ENCODE results near the gene DMRT2.

Gene DMRT2

DNA sequence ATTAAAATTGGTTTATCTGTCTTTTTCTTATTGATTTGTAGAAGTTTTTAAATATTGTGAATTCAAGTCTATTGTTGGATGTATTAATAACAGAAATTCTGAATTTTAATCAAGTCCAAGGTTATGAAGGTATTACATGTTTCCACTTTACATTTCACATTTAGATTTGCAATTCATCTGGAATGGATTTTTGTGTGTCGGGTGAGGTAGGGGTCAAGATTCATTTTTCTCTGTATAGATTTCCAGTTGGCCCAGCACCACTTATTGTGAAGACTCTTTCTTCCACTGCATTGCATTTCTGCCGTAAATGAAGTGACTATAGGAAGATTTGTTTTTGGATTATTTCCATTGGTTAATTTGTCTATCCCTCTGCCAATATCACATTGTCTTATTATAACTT, 35.5 kb upstream of the DMRT2 start:
- TF ChIP-seq EZH2phosphoT487 (IDR thresholded peaks at IDR 0.05; ENCODE audit: borderline replicate concordance, low read length): no peak
- TF ChIP-seq, protein P1, sequence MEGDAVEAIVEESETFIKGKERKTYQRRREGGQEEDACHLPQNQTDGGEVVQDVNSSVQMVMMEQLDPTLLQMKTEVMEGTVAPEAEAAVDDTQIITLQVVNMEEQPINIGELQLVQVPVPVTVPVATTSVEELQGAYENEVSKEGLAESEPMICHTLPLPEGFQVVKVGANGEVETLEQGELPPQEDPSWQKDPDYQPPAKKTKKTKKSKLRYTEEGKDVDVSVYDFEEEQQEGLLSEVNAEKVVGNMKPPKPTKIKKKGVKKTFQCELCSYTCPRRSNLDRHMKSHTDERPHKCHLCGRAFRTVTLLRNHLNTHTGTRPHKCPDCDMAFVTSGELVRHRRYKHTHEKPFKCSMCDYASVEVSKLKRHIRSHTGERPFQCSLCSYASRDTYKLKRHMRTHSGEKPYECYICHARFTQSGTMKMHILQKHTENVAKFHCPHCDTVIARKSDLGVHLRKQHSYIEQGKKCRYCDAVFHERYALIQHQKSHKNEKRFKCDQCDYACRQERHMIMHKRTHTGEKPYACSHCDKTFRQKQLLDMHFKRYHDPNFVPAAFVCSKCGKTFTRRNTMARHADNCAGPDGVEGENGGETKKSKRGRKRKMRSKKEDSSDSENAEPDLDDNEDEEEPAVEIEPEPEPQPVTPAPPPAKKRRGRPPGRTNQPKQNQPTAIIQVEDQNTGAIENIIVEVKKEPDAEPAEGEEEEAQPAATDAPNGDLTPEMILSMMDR (IDR thresholded peaks at IDR 0.05; ENCODE audit: low read depth, low read length, poor library complexity, severe bottlenecking): no peak

DNA sequence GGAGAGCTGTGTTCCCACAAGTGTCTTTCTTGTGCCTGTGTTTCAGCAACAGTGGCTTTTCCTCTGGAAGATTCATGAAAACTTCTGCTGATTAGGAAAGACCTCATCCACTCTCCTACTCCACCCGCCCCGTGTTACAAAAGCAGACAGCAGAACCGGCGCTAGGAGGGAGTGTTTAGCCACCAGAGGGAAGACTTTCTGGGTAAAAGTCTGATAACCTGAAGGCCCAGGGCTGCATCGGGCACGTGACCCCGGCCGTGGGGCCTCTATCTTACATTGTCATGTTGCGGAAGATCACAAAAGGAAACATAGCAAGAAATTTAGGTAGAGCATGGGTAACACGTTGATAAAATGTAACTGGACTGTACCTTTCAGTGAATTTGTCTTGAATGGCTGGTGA, 32.0 kb upstream of the DMRT2 start:
- H3K9me3 ChIP-seq (ENCODE audit: control insufficient read depth, insufficient read depth, low read length): no peaks in the 10 kb centered on the region
- no peaks in the 10 kb centered on the region for H3F3A ChIP-seq (ENCODE audit: control insufficient read depth, insufficient read depth)
- H3K4me2 ChIP-seq (ENCODE audit: low read length): no peak overlapping the region
- no peaks in the 10 kb centered on the region for H3K79me2 ChIP-seq (ENCODE audit: control insufficient read depth, low read length)
- H3K9me2 ChIP-seq (replicated peaks; ENCODE audit: control insufficient read depth, low read length): no peaks in the 10 kb centered on the region
- H3K4me1 ChIP-seq (ENCODE audit: control insufficient read depth, low read length): no peaks in the 10 kb centered on the region
- H3K36me3 ChIP-seq (ENCODE audit: control insufficient read depth, low read length): no peaks in the 10 kb centered on the region
- H3K4me3 ChIP-seq (ENCODE audit: low read length): no peak overlapping the region
- no peaks in the 10 kb centered on the region for H4K20me1 ChIP-seq (ENCODE audit: control insufficient read depth, insufficient read depth, low read depth, low read length)
- TF ChIP-seq, protein P1 (IDR thresholded peaks at IDR 0.05; ENCODE audit: low read depth, low read length, poor library complexity, severe bottlenecking): no peak
- TF ChIP-seq EZH2phosphoT487 (IDR thresholded peaks at IDR 0.05; ENCODE audit: borderline replicate concordance, low read length): no peak
- H3K27me3 ChIP-seq (ENCODE audit: control insufficient read depth, low read length): peaks cover 6% of the 10 kb centered on the region; the same call in 1 of the 2 replicates
- no peak overlapping the region for H3K27ac ChIP-seq (ENCODE audit: low read depth, low read length)

More for the DNA sequence above, 35.5 kb upstream of the DMRT2 start:
- Histone ChIP-seq H3K4me2 (ENCODE audit: low read length) (no peak overlapping the region), H4K20me1 (ENCODE audit: control insufficient read depth, insufficient read depth, low read depth, low read length) (no peaks in the 10 kb centered on the region), H3K27me3 (ENCODE audit: control insufficient read depth, low read length) (peaks cover under 1% of the 10 kb centered on the region; the same call in 1 of the 2 replicates), H3K27ac (ENCODE audit: low read depth, low read length) (no peak overlapping the region), H3K4me3 (ENCODE audit: low read length) (no peak overlapping the region), H3K36me3 (ENCODE audit: control insufficient read depth, low read length) (no peaks in the 10 kb centered on the region), H3K79me2 (ENCODE audit: control insufficient read depth, low read length) (no peaks in the 10 kb centered on the region), H3K9me3 (ENCODE audit: control insufficient read depth, insufficient read depth, low read length) (no peaks in the 10 kb centered on the region), H3K9me2 (replicated peaks; ENCODE audit: control insufficient read depth, low read length) (no peaks in the 10 kb centered on the region), H3F3A (ENCODE audit: control insufficient read depth, insufficient read depth) (no peaks in the 10 kb centered on the region), H3K4me1 (ENCODE audit: control insufficient read depth, low read length) (no peaks in the 10 kb centered on the region)

DNA sequence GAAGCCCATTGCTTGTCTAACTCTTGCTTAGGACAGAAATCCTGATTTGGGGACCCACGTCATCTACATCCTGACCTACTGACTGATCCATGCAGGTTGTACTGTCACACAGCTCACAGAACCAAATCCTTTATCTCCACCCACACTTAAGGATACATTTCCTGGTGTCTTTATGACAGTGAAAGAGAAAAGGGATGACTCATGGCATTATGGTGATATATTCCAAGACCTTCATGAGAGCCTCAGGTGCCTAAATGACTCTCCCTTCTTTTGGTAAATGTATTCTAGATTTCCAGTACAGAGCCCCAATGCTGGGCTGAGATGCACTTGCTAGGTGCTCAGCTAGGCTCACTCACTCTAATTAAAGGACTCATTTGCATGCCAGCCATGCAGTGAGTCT, 26.0 kb upstream of the DMRT2 start:
- Histone ChIP-seq H3K36me3 (ENCODE audit: control insufficient read depth, low read length) (no peaks in the 10 kb centered on the region), H3K4me3 (ENCODE audit: low read length) (no peak overlapping the region), H3K79me2 (ENCODE audit: control insufficient read depth, low read length) (no peaks in the 10 kb centered on the region), H3K27me3 (ENCODE audit: control insufficient read depth, low read length) (peaks cover 6% of the 10 kb centered on the region; the same call in 1 of the 2 replicates), H3K9me2 (replicated peaks; ENCODE audit: control insufficient read depth, low read length) (no peaks in the 10 kb centered on the region), H3K27ac (ENCODE audit: low read depth, low read length) (no peak overlapping the region), H3K9me3 (ENCODE audit: control insufficient read depth, insufficient read depth, low read length) (no peaks in the 10 kb centered on the region), H4K20me1 (ENCODE audit: control insufficient read depth, insufficient read depth, low read depth, low read length) (no peaks in the 10 kb centered on the region), H3F3A (ENCODE audit: control insufficient read depth, insufficient read depth) (no peaks in the 10 kb centered on the region), H3K4me1 (ENCODE audit: control insufficient read depth, low read length) (no peaks in the 10 kb centered on the region), H3K4me2 (ENCODE audit: low read length) (no peak overlapping the region)
- TF ChIP-seq, protein P1 (IDR thresholded peaks at IDR 0.05; ENCODE audit: low read depth, low read length, poor library complexity, severe bottlenecking): no peak
- no peak for TF ChIP-seq EZH2phosphoT487 (IDR thresholded peaks at IDR 0.05; ENCODE audit: borderline replicate concordance, low read length)

Data from DOHH2 (cell line).